ENCODE data around the gene PPM1H.
"Not testable (repeated sequence)": the region's sequence is repeated elsewhere in the genome, so short reads cannot be mapped to it uniquely, and the experiment has no call there.

Gene PPM1H

GRCh38 chr12:62770381-62770780, 164.6 kb downstream of the PPM1H start:
- DNase-seq (ENCODE audit: low read depth in 2 of 2): no peak

GRCh38 chr12:62769076-62769619, 165.8 kb downstream of the PPM1H start:
- no peak for DNase-seq (ENCODE audit: low read depth in 2 of 2)

GRCh38 chr12:62767946-62768345, 167.0 kb downstream of the PPM1H start:
- DNase-seq (ENCODE audit: low read depth in 2 of 2): no peak

GRCh38 chr12:62767496-62767895, 167.5 kb downstream of the PPM1H start:
- DNase-seq (ENCODE audit: low read depth in 2 of 2): no peak

GRCh38 chr12:62766496-62766895, 168.5 kb downstream of the PPM1H start:
- no peak for DNase-seq (ENCODE audit: low read depth in 2 of 2)

- DNase-seq (ENCODE audit: low read depth in 2 of 2): no peak
Observed at GRCh38 chr12:62763861-62764645, 170.9 kb downstream of the PPM1H start.

- no peak for DNase-seq (ENCODE audit: low read depth in 2 of 2)
Observed at GRCh38 chr12:62763312-62763711, 171.6 kb downstream of the PPM1H start.

- no peak for DNase-seq (ENCODE audit: low read depth in 2 of 2)
Observed at GRCh38 chr12:62762645-62763044, 172.3 kb downstream of the PPM1H start.

GRCh38 chr12:62761658-62762057, 173.3 kb downstream of the PPM1H start:
- no peak for DNase-seq (ENCODE audit: low read depth in 2 of 2)

- DNase-seq (ENCODE audit: low read depth in 2 of 2): no peak
Observed at GRCh38 chr12:62760779-62761178, 174.2 kb downstream of the PPM1H start.

- DNase-seq (ENCODE audit: low read depth in 2 of 2): not testable (repeated sequence)
Observed at GRCh38 chr12:62760341-62760740, 174.6 kb downstream of the PPM1H start.

GRCh38 chr12:62758216-62758615, 176.7 kb downstream of the PPM1H start:
- DNase-seq (ENCODE audit: low read depth in 2 of 2): no peak

GRCh38 chr12:62757048-62757447, 177.9 kb downstream of the PPM1H start:
- DNase-seq (ENCODE audit: low read depth in 2 of 2): no peak

- no peak for DNase-seq (ENCODE audit: low read depth in 2 of 2)
Observed at GRCh38 chr12:62754706-62755105, 180.2 kb downstream of the PPM1H start.

GRCh38 chr12:62751810-62752155, 183.2 kb downstream of the PPM1H start:
- DNase-seq (ENCODE audit: low read depth in 2 of 2): no peak

GRCh38 chr12:62750941-62751809, 183.8 kb downstream of the PPM1H start:
- no peak for DNase-seq (ENCODE audit: low read depth in 2 of 2)

- no peak for DNase-seq (ENCODE audit: low read depth in 2 of 2)
Observed at GRCh38 chr12:62749586-62749985, 185.4 kb downstream of the PPM1H start.

- no peak for DNase-seq (ENCODE audit: low read depth in 2 of 2)
Observed at GRCh38 chr12:62748941-62749468, 185.9 kb downstream of the PPM1H start.

GRCh38 chr12:62744551-62744950, 190.4 kb downstream of the PPM1H start:
- DNase-seq (ENCODE audit: low read depth in 2 of 2): no peak

- DNase-seq (ENCODE audit: low read depth in 2 of 2): no peak
Observed at GRCh38 chr12:62739266-62740015, 195.5 kb downstream of the PPM1H start.

- DNase-seq (ENCODE audit: low read depth in 2 of 2): no peak
Observed at GRCh38 chr12:62738616-62739015, 196.3 kb downstream of the PPM1H start.

GRCh38 chr12:62738105-62738504, 196.8 kb downstream of the PPM1H start:
- DNase-seq (ENCODE audit: low read depth in 2 of 2): no peak

All from fibroblast of skin of left biceps (primary cell).